GM18508 (cell line): ENCODE data around the gene PXDN.

Source experiments
- ATAC-seq: cut with Tn5 transposase; IDR thresholded peaks from one replicate; pipeline ENCODE4 v1.9.1; 2021; ENCODE audit warnings: moderate number of reproducible peaks; ENCODE audit not compliant: insufficient read depth, unreplicated experiment

The PXDN gene

DNA sequence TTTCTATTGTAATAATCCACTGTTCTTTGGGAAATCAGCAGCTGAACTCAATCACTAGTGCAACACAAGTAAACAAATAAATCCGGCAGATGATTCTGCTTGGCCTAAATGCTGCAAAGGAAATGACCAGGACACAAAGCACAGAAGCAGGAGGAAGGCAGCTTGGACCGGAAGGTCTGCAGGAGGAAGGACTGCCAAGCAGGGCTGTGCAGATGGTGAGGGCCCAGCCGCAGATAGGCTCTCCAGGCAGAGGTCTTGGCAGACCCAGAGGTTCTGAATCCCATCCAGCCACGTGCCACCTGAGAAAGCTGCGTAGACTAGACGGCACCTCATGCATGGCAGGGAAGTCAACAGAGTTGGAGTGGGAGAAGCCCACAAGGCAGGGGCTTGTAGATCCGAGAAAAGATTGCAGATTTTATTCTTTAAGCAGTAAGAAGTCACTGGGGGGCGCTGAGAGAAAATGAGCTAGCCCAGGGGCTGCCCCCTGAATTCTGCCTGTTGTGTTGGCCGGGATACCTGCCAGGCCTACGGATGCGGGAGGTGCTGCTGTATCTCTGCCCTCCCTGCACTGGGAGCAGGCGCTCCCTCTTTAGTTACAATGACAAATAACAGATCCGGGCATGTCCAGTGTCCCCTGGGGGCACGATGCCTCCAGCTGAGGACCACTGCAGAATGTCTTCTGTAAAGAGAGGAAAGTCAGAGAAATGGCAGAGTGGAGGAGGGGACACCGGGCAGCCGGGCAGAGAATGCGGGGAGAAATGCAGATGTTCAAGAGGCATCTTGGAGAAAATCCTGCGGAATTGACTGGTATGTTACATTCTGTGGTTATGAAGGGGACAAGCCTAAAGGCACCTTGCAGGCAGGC, 153.5 kb downstream of the PXDN start:
- no peak for ATAC-seq

DNA sequence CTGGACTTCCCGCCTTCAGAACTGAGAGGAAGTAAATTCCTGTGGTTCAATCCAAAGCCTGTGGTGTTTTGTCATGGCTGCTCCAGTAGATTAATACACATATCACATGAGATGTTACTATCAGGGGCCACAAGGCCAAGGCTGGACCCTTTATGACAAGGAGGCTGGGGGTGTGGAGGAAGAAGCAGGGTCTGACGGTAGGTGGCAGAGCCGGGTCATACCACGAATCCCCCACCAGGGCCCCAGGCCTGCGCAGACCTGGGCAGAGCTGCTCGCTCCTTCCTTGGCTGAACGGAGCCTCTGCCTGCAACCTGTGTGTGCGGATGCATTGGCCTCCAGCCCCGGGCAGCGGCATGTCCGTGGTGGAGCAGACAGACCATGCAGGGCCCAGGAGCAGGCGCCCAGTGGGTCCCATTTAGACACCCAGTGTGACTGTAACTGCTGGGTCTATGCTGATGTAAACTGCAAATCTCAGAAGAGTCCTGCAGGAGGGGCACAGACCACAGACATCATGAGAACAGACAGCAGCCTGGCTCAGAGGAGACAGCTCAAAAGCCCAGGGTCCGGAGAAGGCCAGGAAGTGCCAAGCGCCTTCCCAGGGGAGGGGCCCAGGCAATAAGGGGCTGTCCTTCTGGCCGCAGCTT, 155.2 kb downstream of the PXDN start:
- ATAC-seq: no peak

DNA sequence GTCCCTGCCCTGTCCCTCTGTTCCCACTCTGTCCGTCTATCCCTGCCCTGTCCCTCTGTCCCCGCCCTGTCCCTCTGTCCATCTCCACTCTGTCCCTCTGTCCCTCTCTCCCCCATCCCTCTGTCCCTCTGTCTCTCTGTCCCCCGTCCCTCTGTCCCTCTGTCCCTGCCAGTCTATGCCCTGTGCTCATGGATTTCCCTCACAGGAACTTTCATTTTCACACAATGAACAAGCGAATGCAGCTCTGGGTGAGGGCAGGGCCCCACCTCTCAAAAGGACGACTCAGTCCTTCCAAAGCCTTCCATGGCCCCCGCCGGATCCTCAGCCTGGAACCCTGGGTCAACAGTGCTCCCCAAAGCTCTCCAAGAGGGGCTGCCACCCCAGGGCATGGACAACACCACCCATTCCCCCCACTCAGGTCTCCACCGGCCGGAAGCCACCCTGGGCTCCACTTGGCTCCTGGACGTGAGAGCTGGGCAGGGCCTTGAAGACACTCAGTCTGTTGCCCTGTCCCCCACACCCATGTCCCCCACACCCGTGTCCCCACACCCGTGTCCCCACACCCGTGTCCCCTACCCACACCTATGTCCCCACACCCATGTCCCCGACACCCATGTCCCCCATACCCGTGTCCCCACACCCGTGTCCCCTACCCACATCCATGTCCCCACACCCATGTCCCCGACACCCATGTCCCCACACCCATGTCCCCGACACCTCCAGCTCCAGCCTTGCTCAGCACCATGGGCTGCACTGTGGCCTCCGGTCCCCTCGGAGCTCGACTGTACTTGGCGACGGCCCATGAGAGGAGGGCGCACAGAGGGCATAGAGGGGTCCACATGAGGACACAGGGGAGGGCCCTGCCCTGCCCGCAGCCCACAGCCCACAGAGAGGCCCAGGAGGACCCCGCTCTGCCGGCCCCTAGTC, 156.0 kb downstream of the PXDN start:
- no peak for ATAC-seq

DNA sequence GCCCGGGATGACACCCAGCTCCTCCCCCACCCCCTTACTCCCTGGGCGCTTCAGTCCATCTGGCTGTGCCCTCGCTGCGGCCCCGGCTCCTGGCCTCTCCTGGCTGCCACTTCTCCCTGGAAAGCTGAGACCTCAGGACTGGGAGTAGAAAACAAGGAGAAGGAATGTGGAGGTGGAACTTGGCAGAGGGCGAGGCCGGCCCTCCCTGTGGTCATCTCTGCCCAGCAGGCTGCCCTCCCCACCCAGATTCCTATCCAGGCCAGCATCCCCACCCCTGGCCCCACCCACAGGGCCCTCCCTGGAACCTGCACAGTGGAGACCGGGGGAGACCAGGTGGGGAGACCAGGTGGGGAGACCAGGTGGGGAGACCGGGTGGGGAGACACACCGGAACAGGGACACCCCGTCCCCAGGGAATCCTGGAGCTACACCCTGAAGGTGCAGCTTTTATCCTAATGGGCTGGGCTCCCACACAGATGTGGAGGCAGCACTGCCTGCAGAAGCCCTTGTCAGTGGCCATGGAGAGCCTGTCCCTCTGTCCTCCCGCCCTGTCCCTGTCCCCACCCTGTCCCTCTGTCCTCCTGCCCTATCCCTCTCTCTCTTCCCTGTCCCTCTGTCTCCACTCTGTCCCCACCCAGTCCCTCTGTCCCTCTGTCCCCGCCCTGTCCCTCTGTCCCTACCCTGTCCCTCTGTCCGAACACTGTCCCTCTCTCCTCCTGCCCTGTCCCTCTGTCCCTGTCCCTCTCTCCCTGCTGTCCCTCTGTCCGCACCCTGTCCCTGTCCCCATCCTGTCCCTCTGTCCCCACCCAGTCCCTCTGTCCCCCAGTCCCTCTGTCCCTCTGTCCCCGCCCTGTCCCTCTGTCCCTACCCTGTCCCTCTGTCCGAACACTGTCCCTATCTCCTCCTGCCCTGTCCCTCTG, 157.1 kb downstream of the PXDN start:
- no peak for ATAC-seq

DNA sequence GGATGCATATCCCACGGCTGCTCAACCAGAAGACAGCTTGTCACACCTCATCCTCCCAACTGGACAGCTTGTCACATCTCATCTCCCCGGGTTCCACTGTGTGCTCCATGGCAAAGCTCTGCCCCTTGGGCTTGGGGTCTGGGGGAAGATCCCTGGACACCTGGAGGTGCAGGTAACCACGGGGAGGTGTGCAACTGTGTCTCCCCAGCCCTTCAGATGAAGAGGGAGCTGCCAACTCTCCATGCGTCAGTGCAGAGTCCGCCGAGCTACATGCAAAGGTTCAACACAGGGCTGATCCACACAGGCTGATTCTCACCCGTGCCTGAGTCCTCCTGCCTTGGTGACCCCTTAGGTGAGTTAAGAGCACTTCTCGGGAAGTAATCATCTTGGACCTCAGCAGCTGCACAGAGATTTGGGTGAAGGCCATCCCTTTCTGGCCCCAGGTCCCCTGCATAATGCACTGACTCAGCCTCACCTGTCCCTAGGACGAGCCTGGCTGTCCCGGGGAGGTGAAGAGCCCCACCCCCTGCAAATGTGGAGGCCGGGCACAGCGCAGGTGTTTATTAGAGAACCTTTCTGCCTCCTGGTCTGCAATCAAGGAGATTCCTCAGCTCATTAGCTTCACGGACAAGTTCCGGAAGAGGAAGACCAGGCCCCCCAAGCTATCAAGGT, 157.9 kb downstream of the PXDN start:
- ATAC-seq: no peak

DNA sequence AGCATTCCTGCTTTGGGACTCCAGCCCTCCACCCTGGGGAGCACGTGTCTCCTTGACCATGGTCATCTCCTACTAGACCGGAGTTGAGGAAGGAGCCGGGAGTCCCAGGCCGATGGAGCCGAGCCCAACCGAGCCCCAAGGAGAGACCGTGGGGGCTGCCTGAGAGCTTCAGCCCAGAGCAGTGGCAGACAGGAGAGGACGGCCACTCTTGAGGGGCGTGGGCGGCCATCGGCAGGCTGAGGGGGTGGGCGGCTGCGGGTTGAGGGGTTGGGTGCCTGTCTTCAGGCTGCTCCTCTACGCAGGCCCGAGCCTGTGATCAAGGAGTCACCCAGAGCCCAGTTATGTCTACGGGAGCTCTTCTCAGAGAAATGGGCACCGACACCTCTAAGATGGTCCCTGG, 158.7 kb downstream of the PXDN start:
- no peak for ATAC-seq

DNA sequence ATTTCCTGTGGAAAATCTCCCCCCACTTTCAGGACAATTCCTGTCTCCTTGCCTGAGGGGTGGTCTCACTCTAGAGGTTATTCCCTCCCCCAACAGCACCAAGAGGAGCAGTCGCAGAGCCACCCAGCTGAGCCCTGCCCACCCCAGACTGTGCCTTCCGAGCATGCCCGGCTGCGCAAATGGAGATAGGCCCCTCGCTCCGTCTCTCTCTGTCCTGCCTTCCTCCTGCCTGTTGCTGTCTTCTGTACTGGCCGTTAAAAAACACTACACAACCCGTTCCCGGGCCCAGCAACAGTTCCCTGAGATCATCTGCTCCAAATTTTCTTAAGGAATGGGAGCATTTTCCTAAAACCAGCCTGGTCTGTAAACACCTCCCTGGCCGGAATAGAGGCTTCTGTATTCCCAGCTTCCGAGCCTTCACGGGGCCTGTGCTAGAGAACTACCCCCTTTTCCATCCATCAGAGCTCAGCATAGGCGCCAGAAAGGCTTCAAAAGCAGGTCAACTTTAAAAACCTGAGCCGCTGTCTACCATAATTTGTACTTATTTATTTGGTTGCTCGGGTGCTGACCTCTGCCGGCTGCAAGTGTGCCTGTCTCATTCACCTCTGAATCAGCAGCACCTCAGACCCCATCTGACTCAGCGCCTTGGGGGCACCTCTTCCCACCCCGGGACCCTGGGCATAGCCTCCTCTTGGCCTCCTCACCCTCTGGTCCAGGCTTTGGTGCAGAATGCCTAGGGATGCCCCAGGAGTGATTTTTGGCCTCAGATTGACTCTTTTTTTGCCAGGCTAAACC, 159.4 kb downstream of the PXDN start:
- ATAC-seq: no peak

DNA sequence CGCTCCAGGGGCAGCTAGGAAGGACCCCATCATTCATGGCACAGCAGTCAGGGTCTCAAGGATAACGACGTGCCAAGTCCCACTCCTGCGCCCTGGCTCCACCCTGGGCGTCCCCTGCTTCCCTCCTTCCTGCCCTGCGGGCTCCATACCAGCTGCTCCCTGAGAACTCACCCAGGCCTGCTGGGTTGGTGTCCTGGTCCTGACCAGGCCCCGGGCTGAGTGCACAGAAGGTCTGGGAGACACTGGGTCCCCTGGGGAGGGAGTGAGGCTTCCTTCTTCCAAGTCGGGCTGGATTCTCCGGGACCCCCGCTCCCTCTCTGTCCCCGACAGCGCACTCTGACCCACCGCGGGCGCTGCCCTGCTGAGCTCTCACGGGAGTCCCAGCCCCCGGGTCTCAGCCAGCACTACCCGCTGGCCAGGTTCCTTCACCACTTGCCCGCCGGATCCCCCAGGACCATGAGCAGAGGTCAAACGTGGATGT, 160.2 kb downstream of the PXDN start:
- no peak for ATAC-seq

DNA sequence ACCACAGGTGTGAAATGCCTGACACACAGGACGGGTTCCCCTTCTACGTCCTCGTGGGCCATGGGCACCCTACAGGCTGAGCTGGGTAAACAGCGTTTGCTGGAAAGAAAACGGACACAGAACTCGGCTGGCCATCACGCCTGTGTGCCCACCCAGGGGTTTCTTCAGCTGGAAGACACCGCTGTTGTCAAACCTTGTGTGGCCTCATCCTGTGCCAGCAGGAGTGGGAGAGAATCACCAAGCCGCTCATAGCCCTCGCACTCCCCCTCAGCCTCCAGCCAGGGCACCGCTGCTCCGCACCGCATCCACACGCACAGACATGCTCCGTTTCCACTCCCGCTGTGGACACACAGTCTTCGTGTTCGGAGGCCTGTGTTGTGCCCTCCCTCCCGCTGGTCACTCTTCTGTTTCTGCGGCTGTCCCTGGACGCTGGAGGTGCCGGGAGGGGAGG, 161.4 kb downstream of the PXDN start:
- ATAC-seq: no peak

DNA sequence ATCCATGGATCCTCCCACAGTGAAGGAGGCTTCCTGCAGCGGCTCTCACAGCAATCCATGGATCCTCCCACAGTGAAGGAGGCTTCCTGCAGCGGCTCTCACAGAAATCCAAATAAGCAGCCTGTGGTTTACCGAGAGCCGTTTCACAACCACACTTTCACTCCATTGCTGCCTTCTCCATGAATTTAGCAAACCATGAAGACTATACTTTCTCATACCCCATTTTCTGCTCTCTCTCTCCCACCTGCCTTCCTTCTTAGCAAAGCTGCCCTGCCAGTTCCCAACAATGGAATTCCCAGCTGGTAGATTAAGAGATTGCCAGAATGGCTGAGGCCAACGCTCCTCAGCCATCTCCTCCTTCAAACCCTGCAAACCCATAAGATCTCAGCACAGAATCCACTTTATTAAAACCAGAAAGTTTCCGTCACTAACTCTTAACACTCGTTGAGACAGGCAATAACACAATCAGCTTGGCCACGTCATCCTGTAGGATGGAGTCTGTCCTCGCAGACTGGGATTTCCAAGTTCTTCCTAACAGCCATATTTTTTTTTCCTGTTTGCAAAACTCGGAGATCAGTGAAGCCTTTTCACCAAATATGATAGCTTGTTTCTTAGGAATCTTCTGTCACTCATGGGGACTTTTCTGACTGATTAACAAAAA, 162.2 kb downstream of the PXDN start:
- ATAC-seq: no peak
